NOMO-1 treated with DMSO at 0.1 percent for 48 hours (cell line): ENCODE results near the gene TSPOAP1.
"Not testable (repeated sequence)": the region's sequence is repeated elsewhere in the genome, so short reads cannot be mapped to it uniquely, and the experiment has no call there.

Source experiments
- DNase-seq: peaks from one replicate; lab custom pipeline; 2025; ENCODE audit not compliant: unreplicated experiment; lab: John Stamatoyannopoulos, UW

TSPOAP1 gene

DNA sequence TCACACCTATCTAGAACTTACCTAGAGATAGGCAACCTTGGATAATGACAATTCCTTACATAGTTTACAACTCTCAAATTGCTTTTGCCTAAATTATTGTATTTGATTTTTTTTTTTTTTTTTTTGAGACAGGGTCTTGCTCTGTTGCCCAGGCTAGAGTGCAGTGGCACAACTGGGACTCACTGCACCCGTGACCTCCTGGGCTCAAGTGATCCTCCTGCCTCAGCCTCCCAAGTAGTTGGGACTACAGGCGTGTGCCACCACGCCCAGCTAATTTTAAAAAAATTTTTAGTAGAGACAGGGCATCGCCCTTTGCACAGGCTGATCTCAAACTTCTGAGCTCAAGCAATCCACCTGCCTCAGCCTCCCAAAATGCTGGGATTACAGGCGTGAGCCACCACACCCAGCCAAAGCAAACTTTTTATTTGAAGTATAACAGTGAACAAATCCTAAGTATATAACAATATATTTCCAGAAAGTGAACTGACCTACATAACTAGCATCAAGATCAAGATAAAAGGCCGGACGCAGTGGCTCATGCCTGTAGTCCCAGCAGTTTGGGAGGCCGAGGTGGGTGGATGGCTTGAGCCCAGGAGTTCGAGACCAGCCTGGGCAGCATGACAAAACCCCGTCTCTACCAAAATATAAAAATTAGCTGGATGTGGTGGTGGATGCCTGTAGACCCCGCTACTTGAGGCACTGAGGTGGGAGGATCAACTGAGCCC lies 12.7 kb upstream of the TSPOAP1 start:
- DNase-seq = not testable (repeated sequence)

GRCh38 chr17:58340405-58340876 lies 11.8 kb upstream of the TSPOAP1 start:
- no peak for DNase-seq

- DNase-seq = no peak
These were observed 11.3 kb upstream of the TSPOAP1 start for GRCh38 chr17:58339755-58340404.

DNA sequence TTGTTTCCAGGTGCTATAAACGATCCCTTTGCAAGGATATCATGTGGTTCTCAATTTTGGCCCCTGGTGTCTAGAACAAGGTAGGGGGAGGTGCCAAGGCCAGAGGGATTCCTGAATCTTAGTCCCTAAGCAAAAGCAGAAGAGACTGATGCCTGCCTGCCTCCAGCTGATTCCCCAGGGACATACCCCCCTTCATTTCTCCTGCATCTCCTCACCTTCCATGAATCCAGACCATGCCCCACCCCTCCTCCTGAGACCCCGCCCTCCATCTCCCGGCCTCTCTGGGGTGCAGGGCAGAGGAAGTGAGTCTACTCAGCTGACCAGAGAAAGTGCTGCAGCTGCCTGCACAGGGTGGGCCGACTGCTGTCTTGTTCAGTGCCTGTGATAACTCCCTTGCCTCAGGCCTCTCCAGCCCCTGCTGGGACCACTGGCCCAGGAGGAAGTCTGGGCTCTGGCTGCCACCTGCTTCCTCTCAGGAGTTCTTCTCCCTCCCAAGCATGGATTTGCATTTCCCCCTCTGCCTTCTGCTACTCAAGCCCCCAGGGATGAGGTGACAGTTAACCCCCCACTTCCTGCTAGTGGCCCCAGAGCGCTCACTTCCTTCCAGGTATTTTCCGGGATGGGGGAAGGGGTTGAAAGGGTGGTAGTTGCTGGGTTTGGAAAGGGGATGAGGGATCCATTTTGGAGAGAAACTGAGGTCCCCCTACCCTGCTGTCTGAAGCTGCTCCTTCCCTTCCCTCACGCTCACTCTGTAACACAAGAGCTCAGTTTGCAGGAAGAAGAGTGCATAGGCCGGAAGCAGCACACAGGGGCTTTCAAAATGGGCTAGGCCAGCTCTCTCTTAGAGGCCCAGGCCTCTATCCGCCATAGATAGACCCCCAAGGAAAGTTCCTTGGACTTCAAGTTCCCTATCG lies 10.5 kb upstream of the TSPOAP1 start:
- DNase-seq = peak; percentile 79

DNA sequence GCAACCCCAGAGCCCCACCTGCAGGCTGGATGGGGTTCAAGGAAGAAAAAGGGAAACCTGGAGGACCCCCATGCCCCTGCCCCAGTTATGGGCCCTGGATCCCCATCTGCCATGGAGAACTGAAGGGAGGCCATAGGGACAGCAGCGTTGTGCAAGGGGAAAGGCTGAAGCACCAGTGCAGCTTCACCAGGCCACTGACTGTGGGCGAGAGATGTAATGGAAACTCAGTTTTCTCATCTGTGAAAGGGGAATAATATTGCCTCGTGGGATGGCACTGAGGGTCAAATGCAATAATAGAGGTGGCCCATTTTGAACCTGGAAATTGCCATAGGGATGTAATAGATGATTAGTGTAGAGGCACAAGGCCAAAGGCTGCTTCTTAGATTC lies 9.9 kb upstream of the TSPOAP1 start:
- DNase-seq = no peak

GRCh38 chr17:58337600-58338453 lies 9.2 kb upstream of the TSPOAP1 start:
- peak; percentile 98 for DNase-seq

DNA sequence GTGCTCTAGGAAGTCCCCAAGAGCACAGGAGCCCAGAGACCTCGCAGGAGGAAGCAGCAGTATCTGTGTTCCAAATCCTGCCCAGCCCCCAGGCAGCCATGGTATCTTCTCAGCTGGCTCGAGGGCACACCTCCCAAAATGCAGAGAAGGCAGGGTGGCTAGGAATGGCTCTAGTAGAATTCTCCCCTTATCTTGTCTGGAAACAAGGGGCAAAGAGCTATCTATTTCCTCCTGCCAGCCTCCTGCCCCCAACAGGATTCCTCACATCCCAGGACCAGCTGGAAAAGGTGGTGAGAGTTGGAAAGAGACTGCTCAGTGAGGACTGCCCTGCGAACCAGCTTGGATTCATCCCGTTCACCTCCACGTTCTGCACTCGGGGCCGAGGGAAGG lies 8.6 kb upstream of the TSPOAP1 start:
- DNase-seq = peak; percentile 64

GRCh38 chr17:58336456-58337209 lies 8.0 kb upstream of the TSPOAP1 start:
- no peak for DNase-seq

DNA sequence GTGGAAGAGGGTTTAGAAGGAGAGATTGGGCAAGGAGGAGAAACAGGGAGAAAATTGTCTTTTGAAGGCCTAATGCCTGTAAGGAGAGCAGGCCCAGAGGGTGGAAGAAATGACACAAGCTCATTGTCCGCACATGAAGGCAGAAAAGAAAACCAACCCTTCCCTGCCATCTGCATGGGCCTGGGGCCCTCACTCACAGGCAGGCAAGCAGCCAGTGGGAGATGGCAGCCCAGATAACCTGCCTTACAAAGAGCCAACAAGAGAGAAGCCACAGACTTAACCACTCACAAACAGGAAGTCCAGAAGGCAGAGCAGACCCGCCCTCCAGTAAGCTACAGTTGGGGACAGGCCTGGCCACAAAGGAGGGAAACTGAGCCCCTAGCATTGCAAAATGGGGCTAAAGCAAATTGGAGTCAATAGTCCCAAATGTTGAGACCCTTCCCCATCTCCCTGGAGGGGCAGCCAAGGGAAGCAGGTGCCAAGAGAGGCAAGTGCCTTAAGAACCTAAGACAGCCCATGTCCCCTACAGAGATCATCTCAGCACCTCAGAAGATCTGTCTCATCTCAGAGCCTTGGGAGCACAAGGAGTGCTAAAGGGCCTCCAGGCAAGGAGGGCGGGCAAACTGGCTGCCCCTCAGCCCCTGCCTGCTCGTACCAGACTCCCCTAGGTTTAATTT lies 7.3 kb upstream of the TSPOAP1 start:
- peak; percentile 93 for DNase-seq

- no peak for DNase-seq
These were observed 6.6 kb upstream of the TSPOAP1 start for GRCh38 chr17:58335061-58335731.

- no peak for DNase-seq
These were observed 6.1 kb upstream of the TSPOAP1 start for GRCh38 chr17:58334661-58335060.

GRCh38 chr17:58334256-58334655 lies 5.7 kb upstream of the TSPOAP1 start:
- no peak for DNase-seq

DNA sequence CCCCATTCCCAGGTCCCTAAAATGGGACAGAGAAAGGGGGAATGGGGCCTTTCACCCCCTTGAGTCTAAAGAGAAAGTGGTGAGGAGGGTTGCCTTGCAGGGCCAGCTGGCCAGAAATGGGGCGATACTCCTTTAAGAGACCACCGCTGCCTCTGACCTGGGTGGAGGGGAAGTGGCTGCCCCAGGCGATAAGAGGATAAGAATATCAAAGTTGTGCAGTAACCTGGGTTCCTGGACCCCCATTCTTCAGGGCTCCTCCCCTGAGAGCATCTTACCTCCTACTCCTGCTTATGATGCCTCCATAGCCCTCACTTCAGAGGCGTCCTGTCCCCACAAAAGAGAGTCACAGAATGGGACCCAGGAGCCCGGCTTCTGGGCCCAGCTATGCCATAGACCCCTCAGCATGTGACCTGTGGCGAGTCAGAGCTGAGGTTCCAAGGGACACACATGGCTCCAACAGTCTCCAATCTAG lies 5.2 kb upstream of the TSPOAP1 start:
- no peak for DNase-seq

DNA sequence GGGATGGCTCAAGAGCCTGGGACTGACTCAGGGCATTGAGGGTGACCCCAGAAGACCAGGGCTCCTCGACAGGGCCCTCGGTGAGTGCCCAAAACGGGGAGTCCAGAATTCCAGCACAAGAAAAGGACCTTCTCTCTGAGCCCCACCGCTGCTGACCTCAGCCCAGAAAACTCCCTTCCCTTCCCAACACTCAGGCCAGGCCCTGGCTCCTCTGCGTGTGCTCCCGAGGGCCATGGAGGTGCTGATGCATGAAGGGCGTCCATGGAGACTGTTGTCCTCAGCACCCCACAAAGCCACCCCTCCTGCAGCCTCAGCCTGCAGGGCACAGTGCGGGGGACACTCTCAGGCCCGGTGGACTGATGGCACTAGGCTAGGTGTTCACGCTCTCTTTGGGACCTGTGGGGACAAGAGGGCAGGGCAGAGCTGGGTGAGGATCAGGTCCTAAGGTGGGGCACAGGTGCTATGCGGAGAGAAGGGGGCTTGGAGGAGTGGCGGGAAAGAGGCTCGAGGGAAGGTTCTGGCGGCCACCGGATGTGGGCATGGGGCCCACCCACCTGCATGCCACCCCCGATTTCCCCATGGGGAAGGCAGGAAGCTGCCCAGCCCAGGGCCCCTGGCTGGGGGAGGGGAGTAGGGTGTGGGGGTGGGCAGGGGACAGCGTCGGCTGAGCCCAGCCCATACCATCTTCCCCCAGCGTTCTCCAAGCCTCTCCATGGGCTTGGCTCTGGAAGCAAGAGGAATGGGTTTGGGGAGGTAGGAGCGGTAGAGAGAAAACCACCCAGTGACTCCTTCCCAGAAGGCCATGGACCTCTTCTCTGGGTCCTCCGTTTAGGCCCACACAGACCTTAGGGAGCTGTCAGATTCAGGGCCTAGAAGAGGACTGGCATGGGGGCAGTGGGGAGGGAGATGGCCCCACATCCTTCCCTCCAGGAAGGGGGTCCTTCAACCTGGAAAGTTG lies 4.5 kb upstream of the TSPOAP1 start:
- DNase-seq = peak; percentile 77

- DNase-seq = peak; percentile 84
These were observed 3.5 kb upstream of the TSPOAP1 start for GRCh38 chr17:58331815-58332777.

GRCh38 chr17:58330997-58331814 lies 2.6 kb upstream of the TSPOAP1 start:
- peak; percentile 82 for DNase-seq
